Measurements from ENCODE around the gene PDLIM1. TPM values are rescaled to one million over a fixed set of nuclear protein-coding genes. Genes with fewer than 3 reads are reported as not detected.

The PDLIM1 gene
- total and polyA plus RNA-seq, 10 of the 15 experiments (the other 5 are each of a cell fraction or from before 2014, with no cell fraction given) = 95.7 to 714 (median 309) TPM

DNA sequence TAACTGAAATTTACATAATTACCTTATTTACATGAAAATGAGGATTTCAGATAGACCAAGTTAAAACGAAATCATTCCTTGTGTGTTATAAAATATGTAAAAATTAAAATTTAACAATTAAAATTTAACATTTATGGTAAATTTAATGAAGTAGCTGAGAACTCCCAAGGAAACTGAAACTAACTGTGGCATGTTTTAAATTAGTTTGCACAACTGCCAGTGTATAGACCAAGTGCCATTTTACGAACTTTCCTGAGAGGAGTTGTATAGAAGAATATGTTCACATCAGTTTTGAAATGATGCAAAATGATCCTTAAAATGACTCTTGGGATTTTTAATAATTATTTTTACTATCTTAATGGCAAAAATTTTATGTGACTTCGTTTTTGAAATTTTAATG is 23.6 kb downstream of the PDLIM1 start (continued):
- TF ChIP-seq, protein P1, sequence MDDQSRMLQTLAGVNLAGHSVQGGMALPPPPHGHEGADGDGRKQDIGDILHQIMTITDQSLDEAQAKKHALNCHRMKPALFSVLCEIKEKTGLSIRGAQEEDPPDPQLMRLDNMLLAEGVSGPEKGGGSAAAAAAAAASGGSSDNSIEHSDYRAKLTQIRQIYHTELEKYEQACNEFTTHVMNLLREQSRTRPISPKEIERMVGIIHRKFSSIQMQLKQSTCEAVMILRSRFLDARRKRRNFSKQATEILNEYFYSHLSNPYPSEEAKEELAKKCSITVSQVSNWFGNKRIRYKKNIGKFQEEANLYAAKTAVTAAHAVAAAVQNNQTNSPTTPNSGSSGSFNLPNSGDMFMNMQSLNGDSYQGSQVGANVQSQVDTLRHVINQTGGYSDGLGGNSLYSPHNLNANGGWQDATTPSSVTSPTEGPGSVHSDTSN (IDR thresholded peaks at IDR 0.05; ENCODE audit: insufficient replicate concordance, low read depth, low read length) = no peak
- TF ChIP-seq IRF4 (IDR thresholded peaks at IDR 0.05; ENCODE audit: low read depth, low read length) = no peak

DNA sequence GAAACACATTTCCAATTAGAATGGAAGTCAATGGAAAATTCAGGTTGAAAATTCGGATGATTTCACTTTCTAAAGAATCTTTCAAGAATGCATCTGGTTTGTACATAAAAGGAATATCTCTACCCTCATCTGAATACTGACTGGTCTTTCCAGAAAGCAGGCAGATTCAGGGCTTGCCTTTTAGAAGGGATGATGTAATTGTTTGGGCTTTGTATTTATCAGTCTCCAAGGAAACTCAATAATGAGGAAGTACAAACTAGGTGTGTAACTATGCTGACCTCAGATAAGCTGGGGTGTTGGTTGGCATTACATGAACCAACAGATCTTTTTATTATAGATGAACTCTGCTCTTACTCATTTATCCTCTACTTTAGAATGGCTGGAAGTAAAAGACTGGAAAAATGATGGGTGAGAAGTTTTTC is 24.1 kb downstream of the PDLIM1 start:
- Histone ChIP-seq H3K4me1 (ENCODE audit: control insufficient read depth, insufficient read depth, low read length) (peaks cover 4% of the 10 kb centered on the region; the same call in 1 of the 2 replicates), H3K36me3 (ENCODE audit: control insufficient read depth in 2 of 2, insufficient read depth in 2 of 2, low read length in 1 of 2) (peaks cover 38 to 48% of the 10 kb centered on the region in 2 experiments), H3K27me3 (replicated peaks in 1 of 2; ENCODE audit: control insufficient read depth in 2 of 2, insufficient read depth in 2 of 2, low read length in 1 of 2) (no peaks in the 10 kb centered on the region), H3K27ac (ENCODE audit: control insufficient read depth, insufficient read depth) (no peak overlapping the region), H3K9ac (ENCODE audit: control insufficient read depth, insufficient read depth, low read length) (no peak overlapping the region), H3K9me3 (replicated peaks; ENCODE audit: control insufficient read depth, insufficient read depth, low read length) (no peaks in the 10 kb centered on the region), H3K4me2 (ENCODE audit: control insufficient read depth, insufficient read depth) (no peak overlapping the region), H3K4me3 (no peak overlapping the region), H3K79me2 (ENCODE audit: control insufficient read depth, insufficient read depth, low read length) (peaks cover 20% of the 10 kb centered on the region), H4K20me1 (ENCODE audit: control insufficient read depth, insufficient read depth) (no peaks in the 10 kb centered on the region; the same call in 1 of the 2 replicates), H2AFZ (ENCODE audit: control insufficient read depth, low read depth, low read length) (no peak overlapping the region)
- intact Hi-C loops (cut with micrococcal nuclease; ENCODE audit: unreplicated experiment) (no loop called here), in situ Hi-C loops (cut with MboI) (no loop called here)
- peak; percentile 93 for ATAC-seq
- BruUV-seq (replicated peaks) = no TSS peak
- WGBS (ENCODE audit: insufficient coverage, insufficient replicate concordance, low lambda C conversion rate, missing lambda C conversion rate) = 0% methylated on average over 1 of the region's 1 CpG
- CTCF ChIA-PET = interaction anchor here (1.1 to 2.2 kb wide), 5 partner anchors 10 to 108 kb away, joined by 3 to 5 read pairs (median 4); no protein-coding TSS in a partner anchor
- POLR2A ChIA-PET = interaction anchor here (0.6 kb wide), 1 partner anchor 12 kb away, joined by 3 read pairs; no protein-coding TSS in a partner anchor
- no peak for DNase-seq (ENCODE audit: low read depth, low spot score)
- peak; percentile 13 for FAIRE-seq
- SMC1A ChIA-PET (ENCODE audit: uncharacterized antibody, unreplicated experiment) = interaction anchor here (1.0 to 3.6 kb wide), 5 partner anchors 13 to 96 kb away, joined by 3 to 13 read pairs (median 4); no protein-coding TSS in a partner anchor
- RAD21 ChIA-PET (ENCODE audit: unreplicated experiment) = no interaction called here
- TF ChIP-seq BACH1 (IDR thresholded peaks at IDR 0.05; ENCODE audit: borderline replicate concordance) = no peak
- TF ChIP-seq, protein P2, sequence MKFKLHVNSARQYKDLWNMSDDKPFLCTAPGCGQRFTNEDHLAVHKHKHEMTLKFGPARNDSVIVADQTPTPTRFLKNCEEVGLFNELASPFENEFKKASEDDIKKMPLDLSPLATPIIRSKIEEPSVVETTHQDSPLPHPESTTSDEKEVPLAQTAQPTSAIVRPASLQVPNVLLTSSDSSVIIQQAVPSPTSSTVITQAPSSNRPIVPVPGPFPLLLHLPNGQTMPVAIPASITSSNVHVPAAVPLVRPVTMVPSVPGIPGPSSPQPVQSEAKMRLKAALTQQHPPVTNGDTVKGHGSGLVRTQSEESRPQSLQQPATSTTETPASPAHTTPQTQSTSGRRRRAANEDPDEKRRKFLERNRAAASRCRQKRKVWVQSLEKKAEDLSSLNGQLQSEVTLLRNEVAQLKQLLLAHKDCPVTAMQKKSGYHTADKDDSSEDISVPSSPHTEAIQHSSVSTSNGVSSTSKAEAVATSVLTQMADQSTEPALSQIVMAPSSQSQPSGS (IDR thresholded peaks at IDR 0.05; ENCODE audit: low read length) = peak; percentile 97
- TF ChIP-seq SUPT20H (IDR thresholded peaks at IDR 0.05; ENCODE audit: borderline replicate concordance, control insufficient read depth, low read depth, low read length) = no peak
- peak; percentile 44 to 56; a peak in 3 of 4 replicates for TF ChIP-seq IKZF2 (IDR thresholded peaks at IDR 0.05)
- peak; percentile 98 for TF ChIP-seq ATF7 (IDR thresholded peaks at IDR 0.05; ENCODE audit: low read depth)
- TF ChIP-seq, protein P3, sequence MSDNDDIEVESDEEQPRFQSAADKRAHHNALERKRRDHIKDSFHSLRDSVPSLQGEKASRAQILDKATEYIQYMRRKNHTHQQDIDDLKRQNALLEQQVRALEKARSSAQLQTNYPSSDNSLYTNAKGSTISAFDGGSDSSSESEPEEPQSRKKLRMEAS (IDR thresholded peaks at IDR 0.05; ENCODE audit: low read depth, low read length) = no peak
- TF ChIP-seq FOXK2 (IDR thresholded peaks at IDR 0.05) = no peak
- no peak for TF ChIP-seq IRF4 (IDR thresholded peaks at IDR 0.05; ENCODE audit: low read depth, low read length)
- peak in 1 of 2 experiments; percentile 45; a peak in 1 of 4 replicates for TF ChIP-seq EP300 (IDR thresholded peaks at IDR 0.05; ENCODE audit: borderline replicate concordance in 1 of 2, control insufficient read depth in 1 of 2, low read depth in 2 of 2, low read length in 2 of 2)
- TF ChIP-seq SUZ12 (IDR thresholded peaks at IDR 0.05; ENCODE audit: unreplicated experiment) = no peak
- TF ChIP-seq STAT3 (IDR thresholded peaks at IDR 0.05; ENCODE audit: low read depth, low read length) = no peak
- TF ChIP-seq GABPA (IDR thresholded peaks at IDR 0.05; ENCODE audit: low read depth) = no peak
- no peak for TF ChIP-seq JUND (IDR thresholded peaks at IDR 0.05; ENCODE audit: low read depth, low read length)
- TF ChIP-seq IKZF1 (conservative IDR thresholded peaks at IDR 0.05) = peak; percentile 39
- TF ChIP-seq CBFB (IDR thresholded peaks at IDR 0.05; ENCODE audit: low read depth) = no peak
- TF ChIP-seq, protein P4, sequence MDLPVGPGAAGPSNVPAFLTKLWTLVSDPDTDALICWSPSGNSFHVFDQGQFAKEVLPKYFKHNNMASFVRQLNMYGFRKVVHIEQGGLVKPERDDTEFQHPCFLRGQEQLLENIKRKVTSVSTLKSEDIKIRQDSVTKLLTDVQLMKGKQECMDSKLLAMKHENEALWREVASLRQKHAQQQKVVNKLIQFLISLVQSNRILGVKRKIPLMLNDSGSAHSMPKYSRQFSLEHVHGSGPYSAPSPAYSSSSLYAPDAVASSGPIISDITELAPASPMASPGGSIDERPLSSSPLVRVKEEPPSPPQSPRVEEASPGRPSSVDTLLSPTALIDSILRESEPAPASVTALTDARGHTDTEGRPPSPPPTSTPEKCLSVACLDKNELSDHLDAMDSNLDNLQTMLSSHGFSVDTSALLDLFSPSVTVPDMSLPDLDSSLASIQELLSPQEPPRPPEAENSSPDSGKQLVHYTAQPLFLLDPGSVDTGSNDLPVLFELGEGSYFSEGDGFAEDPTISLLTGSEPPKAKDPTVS (IDR thresholded peaks at IDR 0.05; ENCODE audit: low read depth, low read length) = no peak

Measured in GM12878 (cell line).